Skeletal muscle tissue (tissue), 4 donors: ENCODE measurements around the gene BCAS3. TPM values are rescaled to one million over a fixed set of nuclear protein-coding genes. Genes with fewer than 3 reads are reported as not detected.
A peak's percentile ranks its signal among the peaks of the same experiment; 100 is the strongest.

Experiments
- H3K27ac ChIP-seq: one replicate; pipeline ENCODE4 v1.7.0; 2013; ENCODE audit warnings: mild to moderate bottlenecking, low read depth, low read length, inconsistent platforms
- H3K27me3 ChIP-seq, 3 donors: one replicate each; pipeline ENCODE4 v1.7.0; 2013; ENCODE audit warnings: low read length in 3 of 3; ENCODE audit not compliant: control insufficient read depth in 3 of 3, insufficient read depth in 3 of 3
- H3K36me3 ChIP-seq, 3 donors: one replicate each; pipeline ENCODE4 v1.7.0; 2013; ENCODE audit warnings: low read length in 3 of 3; ENCODE audit not compliant: control insufficient read depth in 3 of 3, insufficient read depth in 3 of 3
- H3K4me1 ChIP-seq, 3 donors: one replicate each; pipeline ENCODE4 v1.7.0; 2013; ENCODE audit warnings: low read length in 3 of 3, mild to moderate bottlenecking in 3 of 3; ENCODE audit not compliant: control insufficient read depth in 3 of 3, insufficient read depth in 3 of 3
- H3K4me3 ChIP-seq, 3 donors: one replicate each; pipeline ENCODE4 v1.7.0; 2013; ENCODE audit warnings: low read length in 3 of 3
- H3K9ac ChIP-seq, 3 donors: one replicate each; pipeline ENCODE4 v1.7.0; 2013; ENCODE audit warnings: low read length in 3 of 3, mild to moderate bottlenecking in 3 of 3, moderate library complexity in 2 of 3, low read depth in 1 of 3
- H3K9me3 ChIP-seq, 3 donors: one replicate each; pipeline ENCODE4 v1.7.0; 2013; ENCODE audit warnings: low read length in 3 of 3; ENCODE audit not compliant: control insufficient read depth in 3 of 3
- total RNA-seq: library from RNA; depleted of rRNA; stranded (reverse); fragments of >200 nt; gene quantifications from one replicate; pipeline ENCODE4 v1.2.3, GENCODE V29; 2014
- donor health status: Osteomylitis.

BCAS3 gene
- total RNA-seq, 1 donor from 2014 or later: 25.1 TPM

GRCh38 chr17:61206922-61207321 lies 529.3 kb downstream of the BCAS3 start:
- no peaks in the 10 kb centered on the region for H3K36me3 ChIP-seq
- no peak overlapping the region for H3K4me3 ChIP-seq
- H3K27me3 ChIP-seq: no peaks in the 10 kb centered on the region
- peaks cover 0 to 3% (median 3%) of the 10 kb centered on the region in 3 donors for H3K4me1 ChIP-seq
- H3K9me3 ChIP-seq: no peaks in the 10 kb centered on the region
- no peak overlapping the region for H3K9ac ChIP-seq
- H3K27ac ChIP-seq: no peak overlapping the region

GRCh38 chr17:61208301-61209105 lies 530.9 kb downstream of the BCAS3 start:
- H3K4me3 ChIP-seq: peak overlapping the region in 1 of 3 donors; percentile 19
- H3K9me3 ChIP-seq: no peaks in the 10 kb centered on the region
- H3K36me3 ChIP-seq: no peaks in the 10 kb centered on the region
- no peaks in the 10 kb centered on the region for H3K27me3 ChIP-seq
- H3K4me1 ChIP-seq: peaks cover 0 to 3% (median 3%) of the 10 kb centered on the region in 3 donors
- no peak overlapping the region for H3K9ac ChIP-seq
- H3K27ac ChIP-seq: no peak overlapping the region

GRCh38 chr17:61209106-61209439 lies 531.4 kb downstream of the BCAS3 start:
- H3K4me1 ChIP-seq: peaks cover 0 to 3% (median 3%) of the 10 kb centered on the region in 3 donors
- H3K4me3 ChIP-seq: no peak overlapping the region
- no peaks in the 10 kb centered on the region for H3K9me3 ChIP-seq
- no peaks in the 10 kb centered on the region for H3K36me3 ChIP-seq
- no peaks in the 10 kb centered on the region for H3K27me3 ChIP-seq
- H3K9ac ChIP-seq: no peak overlapping the region
- H3K27ac ChIP-seq: no peak overlapping the region

GRCh38 chr17:61209525-61209924 lies 531.9 kb downstream of the BCAS3 start:
- peaks cover 0 to 3% (median 3%) of the 10 kb centered on the region in 3 donors for H3K4me1 ChIP-seq
- no peak overlapping the region for H3K9ac ChIP-seq
- H3K36me3 ChIP-seq: no peaks in the 10 kb centered on the region
- no peaks in the 10 kb centered on the region for H3K9me3 ChIP-seq
- H3K27ac ChIP-seq: no peak overlapping the region
- H3K27me3 ChIP-seq: no peaks in the 10 kb centered on the region
- H3K4me3 ChIP-seq: no peak overlapping the region

- Histone ChIP-seq H3K9me3 (no peaks in the 10 kb centered on the region), H3K4me1 (peaks cover 0 to 3% (median 3%) of the 10 kb centered on the region in 3 donors), H3K9ac (no peak overlapping the region), H3K36me3 (no peaks in the 10 kb centered on the region), H3K27me3 (no peaks in the 10 kb centered on the region), H3K4me3 (no peak overlapping the region), H3K27ac (no peak overlapping the region)
Measured at GRCh38 chr17:61211236-61211635, 533.6 kb downstream of the BCAS3 start.

- H3K36me3 ChIP-seq: no peaks in the 10 kb centered on the region
- no peaks in the 10 kb centered on the region for H3K9me3 ChIP-seq
- no peak overlapping the region for H3K9ac ChIP-seq
- no peaks in the 10 kb centered on the region for H3K27me3 ChIP-seq
- H3K27ac ChIP-seq: no peak overlapping the region
- peaks cover 0 to 3% (median 3%) of the 10 kb centered on the region in 3 donors for H3K4me1 ChIP-seq
- no peak overlapping the region for H3K4me3 ChIP-seq
Measured at GRCh38 chr17:61212655-61213054, 535.0 kb downstream of the BCAS3 start.

GRCh38 chr17:61214753-61215152 lies 537.1 kb downstream of the BCAS3 start:
- Histone ChIP-seq H3K4me3 (no peak overlapping the region), H3K27me3 (no peaks in the 10 kb centered on the region), H3K27ac (no peak overlapping the region), H3K4me1 (peaks cover 0 to 5% (median under 1%) of the 10 kb centered on the region in 3 donors), H3K9me3 (no peaks in the 10 kb centered on the region), H3K9ac (no peak overlapping the region), H3K36me3 (no peaks in the 10 kb centered on the region)

- no peak overlapping the region for H3K4me3 ChIP-seq
- no peaks in the 10 kb centered on the region for H3K9me3 ChIP-seq
- peaks cover 0 to 5% (median 0%) of the 10 kb centered on the region in 3 donors for H3K4me1 ChIP-seq
- no peak overlapping the region for H3K27ac ChIP-seq
- H3K9ac ChIP-seq: no peak overlapping the region
- H3K36me3 ChIP-seq: no peaks in the 10 kb centered on the region
- no peaks in the 10 kb centered on the region for H3K27me3 ChIP-seq
Measured at GRCh38 chr17:61216066-61216465, 538.4 kb downstream of the BCAS3 start.

- H3K4me3 ChIP-seq: no peak overlapping the region
- no peak overlapping the region for H3K9ac ChIP-seq
- no peak overlapping the region for H3K27ac ChIP-seq
- H3K9me3 ChIP-seq: no peaks in the 10 kb centered on the region
- no peaks in the 10 kb centered on the region for H3K27me3 ChIP-seq
- peaks cover 0 to 5% (median 0%) of the 10 kb centered on the region in 3 donors for H3K4me1 ChIP-seq
- H3K36me3 ChIP-seq: no peaks in the 10 kb centered on the region
Measured at GRCh38 chr17:61217878-61218437, 540.3 kb downstream of the BCAS3 start.

GRCh38 chr17:61218438-61218837 lies 540.8 kb downstream of the BCAS3 start:
- H3K4me3 ChIP-seq: no peak overlapping the region
- H3K4me1 ChIP-seq: peaks cover 0 to 5% (median 0%) of the 10 kb centered on the region in 3 donors
- no peaks in the 10 kb centered on the region for H3K36me3 ChIP-seq
- no peak overlapping the region for H3K9ac ChIP-seq
- H3K27ac ChIP-seq: no peak overlapping the region
- no peaks in the 10 kb centered on the region for H3K27me3 ChIP-seq
- no peaks in the 10 kb centered on the region for H3K9me3 ChIP-seq
